Hematopoietic multipotent progenitor cell treated with erythropoietin and hydrocortisone succinate and interleukin-3 and kit ligand, for 17 days (in vitro differentiated cells): ENCODE results near the gene UFM1.
A peak's percentile ranks its signal among the peaks of the same experiment; 100 is the strongest.
"Not testable (repeated sequence)": the region's sequence is repeated elsewhere in the genome, so short reads cannot be mapped to it uniquely, and the experiment has no call there.

Experiments used
- DNase-seq: peaks from one replicate; pipeline ENCODE4 v3.0.0-alpha.2; 2015; ENCODE audit warnings: low spot score

UFM1 gene

DNA sequence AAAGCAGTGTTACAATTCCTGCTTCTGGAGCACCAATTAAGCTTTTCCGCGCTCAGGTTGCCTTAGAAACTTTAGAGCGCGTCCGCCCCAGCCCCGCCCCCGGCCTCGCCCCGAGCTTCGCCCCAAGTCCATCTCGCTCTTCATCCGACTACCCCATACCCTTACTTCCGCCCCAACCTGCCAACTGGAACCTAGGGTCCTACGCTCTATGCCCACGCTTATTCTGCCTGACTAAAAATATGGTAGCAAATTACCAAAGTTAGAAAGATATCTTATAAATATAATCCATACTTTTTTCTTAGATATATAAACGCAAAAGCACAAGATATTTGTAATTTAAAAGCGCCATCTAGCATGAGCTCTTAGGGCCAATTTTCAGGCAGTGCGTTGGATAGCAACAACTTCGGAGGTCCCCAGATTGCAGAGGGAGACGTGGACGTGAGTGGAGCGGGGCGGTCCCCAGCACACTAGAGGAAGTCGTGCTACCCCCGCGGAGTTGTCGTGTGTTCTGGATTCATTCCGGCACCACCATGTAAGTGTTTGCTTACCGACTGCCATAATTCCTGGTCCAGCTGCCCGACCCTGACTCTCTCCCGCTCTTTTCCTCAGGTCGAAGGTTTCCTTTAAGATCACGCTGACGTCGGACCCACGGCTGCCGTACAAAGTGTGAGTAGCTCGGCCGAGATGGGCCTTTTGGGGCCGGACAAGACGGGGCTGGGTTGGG is at the start of gene UFM1:
TSS of gene UFM1 (plus strand) at position 462 of the 724 bp plus-strand sequence. CDS start at position 531, 69 bp downstream.
- peak; percentile 89 for DNase-seq

- no peak for DNase-seq
These were observed 48.4 kb upstream of the UFM1 start for GRCh38 chr13:38301236-38301635.

DNA sequence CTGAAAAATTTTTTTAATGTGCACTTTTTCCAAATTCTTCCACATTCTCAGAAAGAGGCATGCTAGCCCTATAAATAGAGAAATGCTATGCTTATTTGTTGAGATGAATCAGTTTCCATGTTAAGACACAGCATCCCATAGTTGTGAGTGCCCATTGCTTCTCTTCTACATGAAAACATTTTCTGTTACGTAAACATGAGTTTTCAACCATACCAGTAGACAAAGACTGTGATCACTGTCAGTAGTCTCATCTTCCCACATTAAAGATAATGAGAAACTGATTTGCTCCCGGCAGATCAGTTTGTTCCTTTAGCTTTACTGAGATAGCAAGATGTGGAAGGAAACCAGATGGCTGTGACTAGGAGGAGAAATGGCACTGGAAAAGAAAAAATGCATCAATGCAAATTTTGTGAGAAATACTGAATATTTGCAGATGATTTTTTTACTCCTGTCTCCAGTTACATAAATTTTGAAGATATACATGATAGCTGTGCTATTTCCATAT is 45.8 kb upstream of the UFM1 start:
- no peak for DNase-seq

DNA sequence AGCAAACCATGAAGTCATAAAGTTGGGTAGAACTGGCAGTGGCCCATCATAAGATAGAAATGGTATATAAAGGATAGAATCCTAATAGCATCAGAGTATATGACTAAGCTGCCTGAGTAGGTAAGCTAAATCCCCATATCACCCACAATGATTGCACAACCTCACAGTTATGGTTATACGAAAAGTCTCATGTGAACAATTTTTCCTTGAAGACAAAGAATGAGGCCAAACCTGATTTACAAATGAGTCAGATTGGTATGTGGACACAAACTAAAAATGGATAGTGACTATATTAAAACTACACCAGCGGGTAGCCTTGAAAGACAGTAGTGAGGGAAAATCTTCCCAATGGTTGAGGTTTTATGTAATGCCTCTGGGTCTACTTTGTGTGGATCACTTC is 40.9 kb upstream of the UFM1 start:
- DNase-seq: no peak

DNA sequence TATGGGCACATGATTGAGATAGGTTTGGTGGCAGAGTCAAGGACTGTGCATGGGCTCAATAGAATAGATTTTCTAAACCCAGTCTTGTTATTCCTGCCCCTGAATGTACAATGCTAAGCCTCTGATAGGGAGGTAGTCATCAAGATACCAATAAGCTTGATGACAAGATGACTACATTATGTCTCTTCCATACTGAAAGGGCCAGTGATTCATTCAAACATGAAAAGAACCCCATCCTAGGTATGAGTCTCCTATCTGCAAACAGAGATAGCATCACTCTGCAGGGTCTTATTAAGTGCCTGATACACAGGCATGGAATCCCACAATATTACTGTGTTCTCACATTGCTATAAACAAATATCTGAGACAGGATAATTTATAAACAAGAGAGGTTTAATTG is 40.3 kb upstream of the UFM1 start:
- DNase-seq: no peak

GRCh38 chr13:38311175-38311574 is 38.5 kb upstream of the UFM1 start:
- DNase-seq: not testable (repeated sequence)

GRCh38 chr13:38316129-38316528 is 33.5 kb upstream of the UFM1 start:
- DNase-seq: no peak

DNA sequence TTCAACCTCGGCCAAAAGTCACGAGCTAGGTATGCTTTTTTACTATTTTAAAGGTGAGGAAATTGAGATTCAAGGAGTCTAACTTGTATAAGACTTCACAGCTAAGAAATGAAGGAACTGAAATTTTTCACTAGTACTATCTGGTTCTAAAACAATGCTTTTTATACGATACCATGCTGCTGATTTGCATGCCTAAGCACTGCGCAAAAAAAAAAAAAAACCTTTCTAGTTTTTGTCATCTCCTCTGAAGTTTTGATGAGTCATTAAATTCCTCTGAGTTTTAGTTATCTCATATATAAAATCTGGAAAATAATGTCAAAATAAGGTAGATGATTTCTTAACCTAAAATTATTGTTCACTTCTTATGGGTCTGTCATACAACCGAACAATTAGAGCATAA is 28.0 kb upstream of the UFM1 start:
- DNase-seq: no peak

- DNase-seq: no peak
These were observed 24.2 kb upstream of the UFM1 start for GRCh38 chr13:38325426-38325825.

GRCh38 chr13:38328699-38329098 is 21.0 kb upstream of the UFM1 start:
- DNase-seq: no peak

DNA sequence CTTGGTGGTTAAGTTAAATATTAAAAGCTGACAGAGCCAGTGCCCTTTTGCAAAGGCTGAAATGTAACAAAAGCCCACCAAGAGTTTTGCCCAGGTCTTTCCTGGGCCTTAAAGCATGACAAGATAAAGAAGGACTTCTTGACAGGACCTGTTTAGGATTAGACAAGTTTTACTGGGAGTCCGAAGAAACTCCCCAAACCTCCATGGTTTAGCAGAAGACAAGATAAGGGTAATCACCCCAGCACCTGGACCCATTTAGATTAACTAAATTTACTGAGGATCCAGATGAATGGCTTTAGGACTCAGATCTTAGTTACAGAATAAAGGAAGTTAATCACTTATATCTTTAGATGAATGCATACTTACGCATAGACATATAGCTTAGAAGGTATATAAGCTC is 14.8 kb upstream of the UFM1 start:
- no peak for DNase-seq

- DNase-seq: no peak
These were observed 11.6 kb upstream of the UFM1 start for GRCh38 chr13:38338089-38338488.

GRCh38 chr13:38340624-38341023 is 9.0 kb upstream of the UFM1 start:
- no peak for DNase-seq

GRCh38 chr13:38341149-38341692 is 8.4 kb upstream of the UFM1 start:
- DNase-seq: no peak

DNA sequence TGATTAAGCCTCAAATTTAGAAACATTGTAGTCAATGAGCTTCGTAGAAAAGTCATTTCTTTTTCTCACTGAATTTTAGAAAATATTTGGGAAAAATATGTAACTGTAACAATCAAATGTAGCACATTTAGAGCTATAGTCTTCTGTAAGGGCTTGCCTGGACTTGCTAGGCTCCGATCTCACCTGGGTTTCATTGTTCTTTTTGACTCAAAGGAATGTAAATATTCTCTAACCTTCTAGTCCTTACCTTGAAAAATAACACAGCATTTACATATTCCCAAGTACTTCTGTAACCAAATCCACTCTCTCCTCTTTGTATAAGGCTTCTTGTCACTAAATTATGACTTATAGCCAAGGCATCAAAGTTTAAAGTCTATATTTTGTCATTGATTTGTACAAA is 2.9 kb upstream of the UFM1 start:
- DNase-seq: no peak

DNA sequence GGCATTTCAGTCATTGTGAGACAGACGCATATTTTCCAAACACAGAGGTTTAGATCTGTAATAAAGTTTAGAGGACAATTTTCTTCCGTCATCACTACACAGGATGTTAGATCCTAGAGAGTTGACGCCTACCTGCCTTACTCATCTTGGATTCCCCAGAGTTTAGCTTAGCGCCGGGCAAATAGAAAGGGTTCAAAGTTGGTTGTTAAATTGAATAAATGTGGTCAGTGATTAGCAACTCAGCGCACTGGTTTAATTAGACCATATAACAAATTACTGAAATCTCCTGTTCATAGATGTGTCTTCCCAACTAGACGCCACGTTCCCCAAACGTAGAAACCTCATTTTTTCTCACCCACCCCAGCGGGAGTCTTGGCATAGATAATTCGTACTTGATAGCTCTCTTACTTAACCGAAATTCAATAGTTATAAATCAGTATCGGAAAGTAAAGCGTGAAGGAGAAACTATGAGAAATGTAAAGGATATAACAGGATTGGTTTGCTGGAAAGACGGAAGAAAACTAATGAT is 726 bp upstream of the UFM1 start:
- no peak for DNase-seq

DNA sequence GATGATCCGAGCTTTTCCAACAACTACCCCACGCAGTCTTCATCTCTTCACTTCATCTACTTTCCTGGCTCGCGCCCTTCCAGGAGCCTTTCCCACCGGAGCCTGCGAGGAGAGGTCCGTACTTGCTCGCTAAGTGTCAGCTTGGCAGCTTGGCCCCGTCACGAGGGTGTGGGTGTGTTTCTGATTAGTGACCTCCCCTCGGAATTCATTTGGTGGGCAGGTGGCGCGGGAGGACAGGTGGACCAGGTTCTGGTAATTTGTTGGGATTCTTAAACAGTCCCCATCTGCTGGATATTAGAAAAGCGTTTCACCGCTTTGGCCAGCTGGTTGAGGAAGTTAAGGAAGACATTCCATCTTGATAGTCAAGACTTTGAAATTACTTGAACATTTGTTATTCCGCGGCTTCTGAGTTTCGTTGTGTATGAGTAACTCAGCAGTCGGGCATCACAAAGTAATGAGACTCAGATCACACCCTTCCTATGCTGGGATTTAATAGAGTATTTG is 515 bp downstream of the UFM1 start:
- peak; percentile 51 for DNase-seq

- DNase-seq: no peak
These were observed 6.0 kb downstream of the UFM1 start for GRCh38 chr13:38355595-38356119.

DNA sequence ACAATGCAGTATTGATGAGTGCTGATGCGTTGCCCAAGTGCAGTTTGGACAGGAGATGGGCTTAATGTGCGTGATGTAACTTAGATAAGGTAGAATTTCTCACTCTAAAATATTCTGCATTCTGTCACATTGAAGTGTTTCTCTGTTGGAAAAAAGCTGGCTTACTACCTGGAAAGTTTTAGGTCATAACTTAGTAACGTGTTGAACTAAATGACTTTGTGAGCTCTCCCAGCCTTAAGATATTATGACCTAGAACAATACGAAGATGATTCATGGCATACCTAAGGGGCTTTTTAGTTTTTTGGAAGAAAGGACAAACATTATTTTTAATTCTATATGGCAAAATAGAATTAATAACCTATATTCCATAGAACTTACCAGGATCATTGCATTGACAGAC is 9.0 kb downstream of the UFM1 start:
- DNase-seq: no peak

- no peak for DNase-seq
These were observed 12.1 kb downstream of the UFM1 start for GRCh38 chr13:38361542-38362262.

DNA sequence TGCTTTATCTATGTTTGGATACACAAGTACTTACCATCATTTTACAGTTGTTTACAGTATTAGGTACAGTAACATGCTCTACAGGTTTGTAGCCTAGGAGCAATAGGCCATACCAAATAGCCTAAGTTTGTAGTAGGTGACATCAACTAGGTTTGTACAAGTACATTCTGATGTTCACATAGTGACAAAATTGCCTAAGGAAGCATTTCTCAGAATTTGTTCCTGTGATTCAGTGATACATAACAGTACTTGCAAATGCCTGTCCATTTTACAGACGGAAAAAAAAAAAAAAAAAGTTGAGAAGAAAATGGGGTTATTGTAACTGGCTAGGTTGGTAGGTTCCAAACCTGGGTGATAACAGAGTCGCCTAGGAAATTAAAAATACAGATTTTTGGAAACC is 13.6 kb downstream of the UFM1 start:
- no peak for DNase-seq

DNA sequence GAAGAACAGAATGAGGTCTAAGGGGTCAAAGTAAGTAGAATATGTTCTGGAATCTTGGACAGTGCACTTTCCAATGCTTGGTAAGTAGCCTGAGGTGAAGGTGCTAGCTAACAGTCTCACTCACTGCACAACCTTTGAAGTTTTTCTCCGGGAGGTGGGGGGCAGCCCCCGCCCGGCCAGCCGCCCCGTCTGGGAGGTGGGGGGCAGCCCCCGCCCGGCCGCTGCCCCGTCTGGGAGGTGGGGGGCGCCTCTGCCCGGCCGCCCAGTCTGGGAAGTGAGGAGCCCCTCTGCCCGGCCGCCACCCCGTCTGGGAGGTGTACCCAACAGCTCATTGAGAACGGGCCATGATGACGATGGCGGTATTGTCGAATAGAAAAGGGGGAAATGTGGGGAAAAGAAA is 14.1 kb downstream of the UFM1 start:
- DNase-seq: not testable (repeated sequence)

- no peak for DNase-seq
These were observed 16.0 kb downstream of the UFM1 start for GRCh38 chr13:38365661-38366060.
